CD14-positive monocyte (primary cell): ENCODE measurements around the gene C10orf143. TPM values are rescaled to one million over a fixed set of nuclear protein-coding genes. Genes with fewer than 3 reads are reported as not detected.
"Not testable (repeated sequence)": the region's sequence is repeated elsewhere in the genome, so short reads cannot be mapped to it uniquely, and the experiment has no call there.

Source experiments
- DNase-seq, 3 donors: peaks; one replicate each; pipeline ENCODE4 v3.0.0-alpha.2; 2011 to 2022
- H2AFZ ChIP-seq: 2 replicates; pipeline ENCODE4 v1.6.0; 2012; ENCODE audit warnings: mild to moderate bottlenecking, low read depth, low read length, inconsistent platforms; ENCODE audit not compliant: insufficient read depth, poor library complexity, severe bottlenecking
- H3K27ac ChIP-seq, 2 donors: 1 replicate in 1 of 2; 2 replicates in 1 of 2; pipeline ENCODE4 v1.5.1; 2012 to 2013; ENCODE audit warnings: low read length in 2 of 2, control low read depth in 1 of 2, inconsistent platforms in 1 of 2, low read depth in 1 of 2, mild to moderate bottlenecking in 1 of 2
- H3K27me3 ChIP-seq, 2 donors: one replicate each; pipeline versions ENCODE4 v1.6.0 to v1.6.1; 2011 to 2013; ENCODE audit warnings: low read length in 2 of 2; ENCODE audit not compliant: control insufficient read depth in 2 of 2, insufficient read depth in 2 of 2
- H3K36me3 ChIP-seq, 2 donors: replicated peaks in 1 of 2; 1 replicate in 1 of 2; 2 replicates in 1 of 2; pipeline versions ENCODE4 v1.5.1 to v1.6.1; 2012 to 2013; ENCODE audit warnings: low read length in 2 of 2, control low read depth in 1 of 2, inconsistent platforms in 1 of 2, mild to moderate bottlenecking in 1 of 2; ENCODE audit not compliant: insufficient read depth in 2 of 2, control insufficient read depth in 1 of 2
- H3K4me1 ChIP-seq, 2 donors: 1 replicate in 1 of 2; 2 replicates in 1 of 2; pipeline versions ENCODE4 v1.5.1 to v1.6.1; 2012 to 2013; ENCODE audit warnings: low read length in 2 of 2, control low read depth in 1 of 2, inconsistent platforms in 1 of 2, mild to moderate bottlenecking in 1 of 2, moderate library complexity in 1 of 2; ENCODE audit not compliant: insufficient read depth in 2 of 2, control insufficient read depth in 1 of 2
- H3K4me2 ChIP-seq: replicated peaks from 2 replicates; pipeline ENCODE3; 2012; ENCODE audit warnings: low read length, moderate library complexity, mild to moderate bottlenecking; ENCODE audit not compliant: poor library complexity, severe bottlenecking; ENCODE audit errors: extremely low read depth
- H3K4me3 ChIP-seq, 3 experiments: fragments of 200-600 bp in 1 of 3; sonication (generic) in 1 of 3; replicated peaks in 1 of 3; 1 replicate in 2 of 3; 2 replicates in 1 of 3; pipeline ENCODE4 v1.5.1; 2011 to 2013; ENCODE audit warnings: low read length in 3 of 3, mild to moderate bottlenecking in 3 of 3, control low read depth in 2 of 3, low read depth in 2 of 3, inconsistent platforms in 1 of 3, moderate library complexity in 1 of 3
- H3K79me2 ChIP-seq: 2 replicates; pipeline ENCODE4 v1.6.0; 2012; ENCODE audit warnings: mild to moderate bottlenecking, control low read depth, inconsistent platforms, low read length, moderate library complexity; ENCODE audit not compliant: insufficient read depth
- H3K9ac ChIP-seq: 2 replicates; pipeline ENCODE4 v1.6.0; 2017; ENCODE audit warnings: low read length, mild to moderate bottlenecking; ENCODE audit not compliant: insufficient read depth, poor library complexity, severe bottlenecking
- H3K9me3 ChIP-seq, 2 donors: replicated peaks in 1 of 2; 1 replicate in 1 of 2; 2 replicates in 1 of 2; pipeline versions ENCODE4 v1.5.1 to v1.6.1; 2012 to 2013; ENCODE audit warnings: low read length in 2 of 2, control low read depth in 1 of 2; ENCODE audit not compliant: control insufficient read depth in 1 of 2, insufficient read depth in 1 of 2
- H4K20me1 ChIP-seq: 2 replicates; pipeline ENCODE4 v1.6.0; 2012; ENCODE audit warnings: mild to moderate bottlenecking, low read length, control low read depth, moderate library complexity; ENCODE audit not compliant: insufficient read depth
- H3K27ac Mint-ChIP-seq, 7 donors: one replicate each; pipeline ENCODE4 v1.8.0; 2020; ENCODE audit warnings: mild to moderate bottlenecking in 7 of 7, mixed read lengths in 7 of 7, moderate library complexity in 6 of 7, inconsistent platforms in 2 of 7
- H3K27me3 Mint-ChIP-seq, 3 donors: one replicate each; pipeline ENCODE4 v1.8.0; 2021 to 2022; ENCODE audit warnings: low read depth in 3 of 3, mild to moderate bottlenecking in 3 of 3, mixed read lengths in 3 of 3, moderate library complexity in 3 of 3, inconsistent platforms in 1 of 3
- H3K36me3 Mint-ChIP-seq, 2 donors: one replicate each; pipeline ENCODE4 v1.8.0; 2020; ENCODE audit warnings: mixed read lengths in 2 of 2, inconsistent platforms in 1 of 2, mild to moderate bottlenecking in 1 of 2
- H3K4me1 Mint-ChIP-seq: one replicate; pipeline ENCODE4 v1.8.0; 2020; ENCODE audit warnings: mild to moderate bottlenecking, mixed read lengths
- H3K4me3 Mint-ChIP-seq, 2 donors: one replicate each; pipeline ENCODE4 v1.8.0; 2020; ENCODE audit warnings: mild to moderate bottlenecking in 2 of 2, mixed read lengths in 2 of 2, moderate library complexity in 1 of 2
- H3K9me3 Mint-ChIP-seq, 7 donors: one replicate each; pipeline ENCODE4 v1.8.0; 2020 to 2022; ENCODE audit warnings: mixed read lengths in 7 of 7, mild to moderate bottlenecking in 6 of 7, moderate library complexity in 6 of 7, inconsistent platforms in 2 of 7
- WGBS: methylation state at CpG from one replicate; pipeline ENCODE4 v1.1.5; 2013; ENCODE audit warnings: missing lambda C conversion rate; ENCODE audit not compliant: insufficient coverage; 5-methylcytosine and 5-hydroxymethylcytosine counted together
- intact Hi-C, 2 donors: fragments of 100-400 bp; cut with micrococcal nuclease; formaldehyde crosslinking; loops; one replicate each; pipeline versions ENCODE4 v1.15.0 to v1.15.1; 2023
- polyA plus RNA-seq, 3 donors: library from polyadenylated mRNA; depleted of rRNA in 1 of 3; unstranded in 2 of 3; stranded (reverse) in 1 of 3; fragments of 300-500 nt in 2 of 3; fragments of >200 nt in 1 of 3; fragmentation: Illumina TruSeq in 2 of 3; gene quantifications; 1 replicate in 2 of 3; 2 replicates in 1 of 3; pipeline ENCODE4 v1.2.3, GENCODE V29; 2012 to 2021
- TF ChIP-seq, protein P1 (sequence below): fragments of 200-600 bp; IDR thresholded peaks from one replicate; pipeline ENCODE4 v1.8.0; 2022; ENCODE audit warnings: antibody characterized with exemption, mild to moderate bottlenecking

C10orf143 gene
- polyA plus RNA-seq, 3 donors: 3.6 to 11.6 (median 8.0) TPM

DNA sequence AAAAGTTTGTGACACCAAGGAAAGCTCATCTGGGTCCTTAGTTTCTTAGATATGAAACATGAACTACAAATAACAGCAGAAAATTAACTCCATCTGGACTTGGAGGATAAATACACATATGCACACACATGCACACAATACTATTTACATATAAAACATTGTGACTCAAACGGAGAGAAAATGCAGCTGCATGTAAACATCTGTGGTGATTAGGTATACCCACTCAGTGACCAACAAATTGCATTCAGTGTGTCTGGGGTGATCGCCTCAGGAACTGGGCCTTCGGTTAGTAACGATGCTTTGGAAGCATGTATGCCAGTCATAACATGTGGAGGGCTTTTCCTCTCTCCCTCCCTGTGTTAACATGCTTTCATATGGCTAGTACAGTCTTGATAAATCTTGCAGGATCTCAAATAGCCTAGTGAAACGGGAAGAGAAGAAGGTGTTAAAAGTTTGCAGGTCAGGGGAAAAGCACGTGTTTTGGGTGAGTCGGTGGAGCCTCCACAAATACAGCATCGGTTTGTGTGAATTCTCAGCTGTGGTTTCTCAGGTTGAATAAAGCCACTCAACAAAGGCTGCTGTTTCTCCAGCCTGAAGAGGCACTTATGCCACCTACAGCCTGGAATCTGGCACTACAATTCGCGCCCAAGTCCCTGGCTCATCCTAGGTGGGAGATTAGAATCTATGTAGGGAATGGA is 16.9 kb upstream of the C10orf143 start:
- H3K27me3 ChIP-seq: peaks cover 17 to 21% of the 10 kb centered on the region in 2 donors
- no peaks in the 10 kb centered on the region for H3K36me3 ChIP-seq
- intact Hi-C loops: loop anchor here in 1 of 2 donors (5.0 kb wide), 1 partner anchor 1095 kb away; no protein-coding TSS in a partner anchor
- no peaks in the 10 kb centered on the region for H4K20me1 ChIP-seq
- H3K79me2 ChIP-seq: no peaks in the 10 kb centered on the region
- peak; percentile 18 to 43 (median 32) for DNase-seq
- WGBS: 13% methylated on average over 4 of the region's 10 CpGs
- H3K4me3 ChIP-seq: no peak overlapping the region
- no peak overlapping the region for H3K9ac ChIP-seq
- H3K4me1 Mint-ChIP-seq: no peaks in the 10 kb centered on the region
- TF ChIP-seq, protein P1, sequence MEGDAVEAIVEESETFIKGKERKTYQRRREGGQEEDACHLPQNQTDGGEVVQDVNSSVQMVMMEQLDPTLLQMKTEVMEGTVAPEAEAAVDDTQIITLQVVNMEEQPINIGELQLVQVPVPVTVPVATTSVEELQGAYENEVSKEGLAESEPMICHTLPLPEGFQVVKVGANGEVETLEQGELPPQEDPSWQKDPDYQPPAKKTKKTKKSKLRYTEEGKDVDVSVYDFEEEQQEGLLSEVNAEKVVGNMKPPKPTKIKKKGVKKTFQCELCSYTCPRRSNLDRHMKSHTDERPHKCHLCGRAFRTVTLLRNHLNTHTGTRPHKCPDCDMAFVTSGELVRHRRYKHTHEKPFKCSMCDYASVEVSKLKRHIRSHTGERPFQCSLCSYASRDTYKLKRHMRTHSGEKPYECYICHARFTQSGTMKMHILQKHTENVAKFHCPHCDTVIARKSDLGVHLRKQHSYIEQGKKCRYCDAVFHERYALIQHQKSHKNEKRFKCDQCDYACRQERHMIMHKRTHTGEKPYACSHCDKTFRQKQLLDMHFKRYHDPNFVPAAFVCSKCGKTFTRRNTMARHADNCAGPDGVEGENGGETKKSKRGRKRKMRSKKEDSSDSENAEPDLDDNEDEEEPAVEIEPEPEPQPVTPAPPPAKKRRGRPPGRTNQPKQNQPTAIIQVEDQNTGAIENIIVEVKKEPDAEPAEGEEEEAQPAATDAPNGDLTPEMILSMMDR: peak; percentile 74
- no peak overlapping the region for H3K4me2 ChIP-seq
- H3K9me3 Mint-ChIP-seq: peaks cover 0 to 2% (median 0%) of the 10 kb centered on the region in 7 donors
- H3K27ac Mint-ChIP-seq: no peak overlapping the region
- no peaks in the 10 kb centered on the region for H3K36me3 Mint-ChIP-seq
- H3K4me3 Mint-ChIP-seq: peak overlapping the region in 1 of 2 donors; percentile 37
- peaks cover 36 to 62% (median 40%) of the 10 kb centered on the region in 3 donors for H3K27me3 Mint-ChIP-seq
- H2AFZ ChIP-seq: no peak overlapping the region
- no peak overlapping the region for H3K27ac ChIP-seq
- H3K4me1 ChIP-seq: no peaks in the 10 kb centered on the region
- H3K9me3 ChIP-seq: no peaks in the 10 kb centered on the region

DNA sequence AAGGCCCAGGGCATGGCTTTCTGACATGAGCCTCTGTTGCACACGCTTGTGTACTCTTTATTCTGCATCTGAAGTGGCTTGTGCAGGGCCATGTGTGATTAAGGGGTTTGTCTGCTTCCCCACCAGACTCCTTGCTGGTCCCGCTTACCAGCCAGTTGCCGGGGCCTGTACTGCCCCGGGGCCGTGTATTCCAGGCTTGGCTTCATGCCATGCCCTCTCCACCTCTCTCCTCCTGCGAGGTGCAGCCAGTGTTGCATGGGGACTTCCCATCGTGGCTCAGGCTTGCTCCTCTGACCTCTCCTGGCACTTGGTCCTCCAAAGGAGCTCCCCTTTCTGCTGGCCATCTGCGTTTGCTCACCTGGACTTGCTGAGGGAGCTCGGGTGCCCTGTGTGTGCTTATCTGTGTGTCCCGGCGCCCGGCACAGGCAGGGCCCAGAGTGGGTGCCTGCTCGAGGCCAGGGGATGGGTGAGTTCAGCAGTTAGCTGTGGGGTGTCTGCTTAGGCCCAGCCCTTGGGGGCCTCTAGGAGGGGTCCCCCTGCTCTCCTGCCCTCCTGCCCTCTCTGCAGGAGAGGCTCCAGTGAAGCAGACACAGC is 11.0 kb upstream of the C10orf143 start:
- H3K4me3 ChIP-seq: no peak overlapping the region
- H4K20me1 ChIP-seq: no peaks in the 10 kb centered on the region
- Mint-ChIP-seq H3K36me3 (no peaks in the 10 kb centered on the region), H3K27ac (no peak overlapping the region), H3K9me3 (peaks cover 6 to 26% (median 20%) of the 10 kb centered on the region in 7 donors), H3K4me1 (no peaks in the 10 kb centered on the region), H3K4me3 (no peak overlapping the region), H3K27me3 (peaks cover 3 to 12% (median 11%) of the 10 kb centered on the region in 3 donors)
- H3K79me2 ChIP-seq: no peaks in the 10 kb centered on the region
- H3K9me3 ChIP-seq: peaks cover 9 to 18% of the 10 kb centered on the region in 2 donors
- TF ChIP-seq, protein P1: no peak
- WGBS: 75% methylated on average over 8 of the region's 13 CpGs
- intact Hi-C loops: no loop called here
- H2AFZ ChIP-seq: no peak overlapping the region
- no peak overlapping the region for H3K9ac ChIP-seq
- no peak for DNase-seq
- H3K27me3 ChIP-seq: no peaks in the 10 kb centered on the region
- no peak overlapping the region for H3K27ac ChIP-seq
- no peaks in the 10 kb centered on the region for H3K36me3 ChIP-seq
- no peaks in the 10 kb centered on the region for H3K4me1 ChIP-seq
- no peak overlapping the region for H3K4me2 ChIP-seq

DNA sequence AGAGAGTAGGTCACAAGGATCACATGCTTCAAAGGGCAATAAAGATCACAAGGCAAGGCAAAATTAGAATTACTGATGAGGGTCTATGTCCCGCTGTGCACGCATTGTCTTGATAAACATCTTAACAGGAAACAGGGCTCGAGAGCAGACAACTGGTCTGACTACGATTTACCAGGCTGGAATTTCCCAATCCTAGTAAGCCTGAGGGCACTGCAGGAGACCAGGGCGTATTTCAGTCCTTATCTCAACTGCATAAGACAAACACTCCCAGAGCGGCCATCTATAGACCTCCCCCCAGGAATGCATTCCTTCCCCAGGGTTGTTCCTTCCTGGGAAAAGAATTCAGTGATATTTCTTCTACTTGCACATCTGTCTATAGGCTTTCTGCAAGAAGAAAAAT is 6.9 kb upstream of the C10orf143 start:
- H3K27me3 Mint-ChIP-seq, H3K4me3 Mint-ChIP-seq, H3K4me3 ChIP-seq, H3K4me2 ChIP-seq, DNase-seq, H2AFZ ChIP-seq, H3K27ac ChIP-seq, H4K20me1 ChIP-seq, H3K36me3 Mint-ChIP-seq, H3K4me1 ChIP-seq, H3K36me3 ChIP-seq, H3K27me3 ChIP-seq, H3K9ac ChIP-seq, H3K4me1 Mint-ChIP-seq, H3K79me2 ChIP-seq: not testable (repeated sequence)
- intact Hi-C loops: loop anchor here in 1 of 2 donors (10.0 kb wide), 1 partner anchor 653 kb away; the partner anchor contains the start of gene MGMT
- WGBS: 88% methylated on average over 4 of the region's 6 CpGs
- H3K9me3 ChIP-seq: peaks cover 13 to 20% of the 10 kb centered on the region in 2 donors
- Mint-ChIP-seq H3K9me3 (peaks cover 11 to 42% (median 29%) of the 10 kb centered on the region in 7 donors), H3K27ac (peak overlapping the region in 1 of 7 donors; percentile 82)
